ENCODE measurements around the gene STRN3.

DNA sequence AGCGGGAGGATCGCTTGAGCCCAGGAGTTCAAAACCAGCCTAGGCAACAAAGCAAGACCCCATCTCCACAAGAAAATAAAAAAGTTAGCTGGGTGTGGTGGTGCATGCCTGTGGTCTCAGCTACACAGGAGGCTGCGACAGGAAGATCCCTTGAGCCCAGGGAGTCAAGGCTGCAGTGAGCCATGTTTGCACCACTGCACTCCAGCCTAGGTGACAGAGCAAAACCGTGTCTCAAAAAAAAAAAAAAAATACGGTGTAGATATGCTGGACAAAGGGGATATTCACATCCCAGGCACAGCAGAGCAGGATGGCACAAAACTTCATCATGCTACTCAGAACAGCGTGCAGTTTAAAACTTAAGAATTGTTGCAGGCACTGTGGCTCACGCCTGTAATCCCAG is 24.8 kb upstream of the STRN3 start:
- TF ChIP-seq, protein P1, sequence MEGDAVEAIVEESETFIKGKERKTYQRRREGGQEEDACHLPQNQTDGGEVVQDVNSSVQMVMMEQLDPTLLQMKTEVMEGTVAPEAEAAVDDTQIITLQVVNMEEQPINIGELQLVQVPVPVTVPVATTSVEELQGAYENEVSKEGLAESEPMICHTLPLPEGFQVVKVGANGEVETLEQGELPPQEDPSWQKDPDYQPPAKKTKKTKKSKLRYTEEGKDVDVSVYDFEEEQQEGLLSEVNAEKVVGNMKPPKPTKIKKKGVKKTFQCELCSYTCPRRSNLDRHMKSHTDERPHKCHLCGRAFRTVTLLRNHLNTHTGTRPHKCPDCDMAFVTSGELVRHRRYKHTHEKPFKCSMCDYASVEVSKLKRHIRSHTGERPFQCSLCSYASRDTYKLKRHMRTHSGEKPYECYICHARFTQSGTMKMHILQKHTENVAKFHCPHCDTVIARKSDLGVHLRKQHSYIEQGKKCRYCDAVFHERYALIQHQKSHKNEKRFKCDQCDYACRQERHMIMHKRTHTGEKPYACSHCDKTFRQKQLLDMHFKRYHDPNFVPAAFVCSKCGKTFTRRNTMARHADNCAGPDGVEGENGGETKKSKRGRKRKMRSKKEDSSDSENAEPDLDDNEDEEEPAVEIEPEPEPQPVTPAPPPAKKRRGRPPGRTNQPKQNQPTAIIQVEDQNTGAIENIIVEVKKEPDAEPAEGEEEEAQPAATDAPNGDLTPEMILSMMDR (IDR thresholded peaks at IDR 0.05), result no peak
- TF ChIP-seq POLR2A (IDR thresholded peaks at IDR 0.05), result no peak
